Inflammatory macrophage treated with lipopolysaccharide for 1 hour (primary cell): ENCODE results near the gene CDK7.
"Not testable (repeated sequence)": the region's sequence is repeated elsewhere in the genome, so short reads cannot be mapped to it uniquely, and the experiment has no call there.

Experiments
- DNase-seq, 2 donors: peaks; one replicate each; pipeline ENCODE4 v3.0.0-alpha.2; 2020 to 2022

The CDK7 gene

GRCh38 chr5:69238760-69239251 lies 4.1 kb downstream of the CDK7 start:
- no peak for DNase-seq

- no peak for DNase-seq
These were observed 7.7 kb downstream of the CDK7 start for GRCh38 chr5:69242215-69242927.

DNA sequence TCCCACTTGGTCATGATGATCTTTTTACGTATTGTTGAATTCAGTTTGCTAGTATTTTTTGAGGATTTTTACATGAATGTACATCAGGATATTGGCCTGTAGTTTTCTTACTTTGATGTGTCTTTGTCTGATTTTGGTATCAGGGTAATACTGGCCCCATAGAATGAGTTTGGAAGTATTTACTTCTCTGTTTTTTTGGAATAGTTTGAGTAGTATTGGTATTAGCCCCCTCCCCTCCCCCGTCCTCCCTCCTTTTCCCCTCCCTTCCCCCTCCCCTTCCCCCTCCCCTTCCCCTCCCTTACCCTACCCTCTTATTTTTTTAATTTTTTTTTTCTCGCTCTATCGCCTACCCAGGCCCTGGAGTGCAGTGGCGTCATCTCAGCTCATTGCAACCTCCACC lies 10.3 kb downstream of the CDK7 start:
- no peak for DNase-seq

DNA sequence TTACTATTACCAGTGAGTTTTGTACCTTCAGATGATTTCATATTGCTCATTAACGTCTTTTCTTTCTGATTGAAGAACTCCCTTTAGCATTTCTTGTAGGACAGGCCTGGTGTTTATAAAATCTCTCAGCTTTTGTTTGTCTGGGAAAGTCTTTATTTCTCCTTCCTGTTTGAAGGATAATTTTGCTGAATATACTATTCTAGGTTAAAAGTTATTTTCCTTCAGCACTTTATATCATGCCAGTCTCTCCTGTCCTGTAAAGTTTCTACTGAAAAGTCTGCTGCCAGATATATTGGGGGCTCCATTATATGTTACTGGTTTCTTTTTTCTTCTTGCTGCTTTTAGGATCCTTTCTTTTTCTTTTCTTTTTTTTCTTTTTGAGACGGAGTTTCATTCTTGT lies 13.3 kb downstream of the CDK7 start:
- DNase-seq = no peak

DNA sequence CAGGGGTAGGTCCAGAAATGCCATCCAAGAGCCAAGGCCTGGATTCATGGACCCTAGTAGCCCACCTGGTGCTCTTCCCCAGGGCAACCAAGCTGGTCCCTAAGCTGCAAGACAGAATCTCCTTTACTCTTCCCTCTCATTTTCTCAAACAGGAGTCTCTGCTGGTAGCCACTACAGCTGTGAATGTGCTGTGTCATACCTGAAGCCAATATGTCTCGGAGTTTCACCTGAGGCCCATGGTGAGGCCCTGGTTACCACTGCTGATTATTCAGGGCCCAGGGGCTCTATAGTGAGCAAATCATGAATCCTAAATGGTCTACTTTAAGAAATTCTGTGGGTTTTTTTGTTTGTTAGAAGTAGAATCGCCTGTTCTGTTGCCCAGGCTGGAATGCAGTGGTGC lies 15.9 kb downstream of the CDK7 start:
- DNase-seq = no peak

DNA sequence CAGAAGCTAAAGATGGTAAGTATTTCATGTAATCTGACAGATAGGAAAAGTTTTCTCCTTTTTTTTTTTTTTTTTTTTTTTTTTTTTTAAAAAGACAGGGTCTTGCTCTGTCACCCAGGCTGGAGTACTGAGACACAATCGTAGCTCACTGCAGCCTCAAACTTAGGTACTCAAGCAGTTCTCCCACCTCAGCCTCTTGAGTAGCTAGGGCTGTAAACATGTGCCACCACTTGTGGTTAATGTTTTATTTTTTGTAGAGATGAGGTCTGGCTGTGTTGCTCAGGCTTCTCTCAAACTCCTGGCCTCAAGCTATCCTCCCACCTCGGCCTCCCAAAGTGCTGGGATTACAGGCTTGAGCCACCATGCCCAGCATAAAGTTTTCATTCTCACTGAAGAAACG lies 17.8 kb downstream of the CDK7 start:
- DNase-seq = no peak

GRCh38 chr5:69255940-69256339 lies 21.3 kb downstream of the CDK7 start:
- DNase-seq = not testable (repeated sequence)

DNA sequence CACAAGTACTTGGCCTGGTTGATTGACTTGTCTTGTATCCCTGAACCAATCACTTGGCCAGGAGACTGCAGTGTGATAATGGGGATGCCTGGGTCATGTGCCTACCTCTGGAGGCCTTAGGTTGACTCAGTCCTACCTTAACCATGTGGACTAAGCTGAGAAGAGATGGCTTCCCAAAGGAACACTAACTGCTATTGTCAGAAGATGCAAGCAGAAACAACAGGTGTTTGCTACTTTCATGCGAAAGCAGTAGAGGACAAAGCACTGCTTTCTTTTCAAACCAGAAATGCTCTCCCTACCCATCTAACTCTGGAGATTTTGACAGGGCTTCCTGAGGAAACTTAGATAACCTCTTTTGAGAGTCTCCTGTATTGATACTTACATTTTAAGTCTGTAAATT lies 22.9 kb downstream of the CDK7 start:
- DNase-seq = no peak

- no peak for DNase-seq
These were observed 26.3 kb downstream of the CDK7 start for GRCh38 chr5:69261034-69261433.

DNA sequence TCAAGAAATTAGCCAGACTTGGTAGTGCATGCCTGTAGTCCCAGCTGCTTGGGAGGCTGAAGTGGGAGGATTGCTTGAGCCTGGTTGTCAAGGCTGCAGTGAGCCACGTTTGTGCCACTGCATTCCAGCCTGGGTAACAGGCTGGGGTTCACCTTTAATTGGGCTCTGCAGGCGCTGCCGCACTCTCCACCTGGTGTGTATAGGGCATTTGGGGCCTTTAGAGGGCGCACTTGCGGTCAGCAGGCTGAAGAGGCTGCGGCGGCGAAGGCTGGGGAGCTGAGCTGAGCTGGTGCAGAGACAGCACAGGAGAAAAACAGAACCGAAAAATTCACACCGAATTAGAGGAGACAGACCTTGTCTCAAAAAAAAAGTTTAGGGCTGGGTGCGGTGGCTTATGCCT lies 31.2 kb downstream of the CDK7 start:
- no peak for DNase-seq

- DNase-seq = peak in 1 of 2 donors; percentile 8
These were observed 34.2 kb downstream of the CDK7 start for GRCh38 chr5:69268899-69269298.

DNA sequence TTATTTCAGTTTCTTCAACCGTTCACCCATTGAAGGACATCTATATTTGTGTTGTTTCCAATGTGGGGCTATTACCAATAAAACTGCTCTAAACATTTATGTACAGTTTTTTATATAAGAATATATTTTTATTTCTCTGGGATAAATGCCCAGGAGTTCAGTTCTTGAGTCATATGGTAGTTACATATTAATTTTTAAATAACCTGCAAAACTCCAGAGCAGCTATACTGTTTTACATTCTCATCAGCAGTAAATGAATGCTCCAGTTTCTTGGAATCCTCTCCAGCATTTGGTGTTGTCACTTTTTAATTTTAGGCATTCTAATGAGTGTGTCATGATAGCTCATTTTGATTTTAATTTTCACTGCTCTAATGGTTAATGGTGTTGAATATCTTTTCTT lies 36.2 kb downstream of the CDK7 start:
- no peak for DNase-seq

- peak; percentile 26 to 42 for DNase-seq
These were observed 36.7 kb downstream of the CDK7 start for GRCh38 chr5:69271376-69271775.

DNA sequence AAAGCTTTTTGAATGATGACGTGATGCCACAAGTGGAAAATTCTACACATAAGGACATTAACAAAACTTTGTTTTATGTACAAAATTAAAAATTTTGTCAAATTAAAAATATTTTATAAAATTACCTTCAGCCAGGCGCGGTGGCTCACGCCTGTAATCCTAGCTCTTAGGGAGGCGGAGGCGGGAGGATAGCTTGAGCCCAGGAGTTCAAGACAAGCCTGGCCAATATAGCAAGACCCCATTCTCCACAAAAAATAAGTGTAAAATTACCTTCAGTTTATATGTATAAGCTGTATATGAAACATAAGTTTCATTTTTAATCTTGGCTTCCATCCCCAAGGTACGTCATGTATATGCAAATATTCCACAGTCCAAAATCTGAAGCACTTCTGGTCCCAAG lies 40.9 kb downstream of the CDK7 start:
- DNase-seq = no peak

DNA sequence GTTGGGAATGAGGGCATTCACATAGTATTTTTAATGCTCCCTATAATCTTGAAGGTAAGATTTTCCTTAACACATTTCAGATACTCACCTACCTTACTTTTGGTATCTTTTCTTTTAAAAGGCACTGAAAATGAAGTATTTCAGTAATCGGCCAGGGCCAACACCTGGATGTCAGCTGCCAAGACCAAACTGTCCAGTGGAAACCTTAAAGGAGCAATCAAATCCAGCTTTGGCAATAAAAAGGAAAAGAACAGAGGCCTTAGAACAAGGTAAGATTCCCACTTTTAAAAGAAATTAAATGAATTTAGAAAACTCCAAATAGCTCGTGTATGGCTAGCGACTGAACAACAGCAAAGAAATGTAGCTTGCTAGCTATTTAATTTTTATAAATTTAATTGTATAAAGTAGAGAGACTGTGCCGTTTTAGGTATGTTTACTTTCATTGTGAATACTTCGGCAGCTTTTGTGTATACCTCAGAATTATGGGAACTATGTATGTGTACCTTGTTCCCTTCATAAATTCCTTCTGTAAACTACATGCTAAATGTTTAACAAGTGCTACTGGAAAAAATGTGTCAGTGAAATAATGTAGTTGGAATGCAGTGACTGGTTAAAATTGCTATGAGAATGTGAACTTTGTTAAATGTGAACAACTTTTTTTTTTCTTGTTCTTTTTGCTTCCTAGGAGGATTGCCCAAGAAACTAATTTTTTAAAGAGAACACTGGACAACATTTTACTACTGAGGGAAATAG lies 41.9 kb downstream of the CDK7 start:
- DNase-seq = no peak

DNA sequence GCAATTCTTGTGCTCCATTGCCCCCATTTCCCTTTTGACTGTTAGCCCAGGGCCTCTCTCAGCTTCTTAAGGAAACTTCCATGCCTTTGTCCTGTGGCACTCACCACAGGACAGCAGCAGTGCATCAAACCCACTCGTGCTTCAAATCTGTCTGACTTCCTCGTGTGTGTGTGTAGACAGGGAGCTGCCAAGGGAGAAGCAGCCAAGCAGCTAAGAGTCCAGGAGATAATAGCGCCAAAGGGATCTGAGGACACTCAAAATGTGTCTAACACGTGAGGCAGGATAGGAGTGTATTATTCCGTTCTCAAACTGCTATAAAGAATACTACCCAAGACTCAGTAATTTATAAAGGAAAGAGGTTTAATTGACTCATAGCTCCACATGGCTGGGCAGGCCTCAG lies 44.8 kb downstream of the CDK7 start:
- no peak for DNase-seq

DNA sequence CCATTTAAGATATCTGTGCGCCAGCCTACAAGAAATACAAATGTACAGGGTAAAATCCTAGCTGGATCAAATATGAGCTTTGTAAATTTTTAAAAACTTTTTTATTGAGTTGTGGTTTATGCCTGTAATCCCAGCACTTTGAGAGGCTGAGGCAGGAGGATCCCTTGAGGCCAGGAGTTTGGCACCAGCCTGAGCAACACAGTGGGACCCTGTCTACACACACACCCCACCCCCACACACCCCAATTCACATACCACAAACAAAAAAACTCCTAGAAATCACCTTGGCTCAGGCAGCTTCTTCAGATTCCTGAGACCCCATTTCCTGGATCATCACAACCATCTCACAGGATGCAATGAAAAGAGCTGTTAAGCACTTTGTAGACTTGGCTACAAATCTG lies 46.4 kb downstream of the CDK7 start:
- no peak for DNase-seq

DNA sequence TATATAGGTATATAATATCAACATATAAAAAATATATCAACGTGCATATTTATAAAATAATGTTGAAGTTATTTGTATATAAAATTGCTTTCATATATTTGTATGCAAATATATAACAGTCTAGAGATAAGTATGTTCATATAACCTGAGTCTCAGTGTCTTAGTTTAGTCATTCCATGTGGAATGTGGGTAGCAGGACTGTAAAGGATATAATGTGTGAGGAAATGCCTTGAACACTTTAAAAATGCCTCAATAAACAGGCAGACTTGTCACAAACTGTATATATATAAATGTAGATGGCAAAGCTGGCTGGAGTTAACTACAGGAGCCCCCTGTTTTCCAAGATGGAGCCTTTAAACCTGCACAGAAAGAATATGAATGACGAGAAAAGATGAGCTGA lies 49.5 kb downstream of the CDK7 start:
- no peak for DNase-seq

GRCh38 chr5:69285448-69286116 lies 50.9 kb downstream of the CDK7 start:
- DNase-seq = no peak

GRCh38 chr5:69288069-69288468 lies 53.4 kb downstream of the CDK7 start:
- no peak for DNase-seq

- no peak for DNase-seq
These were observed 54.0 kb downstream of the CDK7 start for GRCh38 chr5:69288688-69289087.

DNA sequence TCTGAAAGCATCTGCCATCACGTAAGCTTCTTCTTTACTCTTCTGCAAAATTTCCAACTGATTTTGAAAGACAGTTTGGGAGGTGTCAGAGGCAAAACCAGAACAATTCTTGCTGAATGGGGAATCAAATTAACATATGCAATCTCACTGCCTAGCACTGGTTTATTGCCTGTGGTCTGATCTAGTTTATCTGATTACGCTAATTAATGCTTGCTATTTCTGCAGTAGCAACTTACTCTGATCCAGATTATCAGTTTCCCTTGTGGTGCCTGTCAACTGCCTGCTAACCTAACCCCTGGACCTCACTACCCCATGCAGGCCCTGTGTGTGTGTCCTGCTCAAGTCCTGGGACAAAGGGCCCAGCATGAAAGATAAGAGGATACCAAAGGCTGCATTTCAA lies 57.6 kb downstream of the CDK7 start:
- DNase-seq = peak in 1 of 2 donors; percentile 3

- DNase-seq = no peak
These were observed 59.2 kb downstream of the CDK7 start for GRCh38 chr5:69293882-69294281.
